HL-60 (cell line): ENCODE measurements around the gene SUSD4.

Experiments used
- DNase-seq, 2 experiments: peaks; one replicate each; pipeline ENCODE4 v3.0.0-alpha.2; 2010 to 2020; ENCODE audit warnings: low read depth in 1 of 2, low spot score in 1 of 2
- H3K27ac ChIP-seq: fragments of 250-450 bp; sonication (Bioruptor Pico); replicated peaks from 2 replicates; pipeline ENCODE4 v1.5.1; 2020; ENCODE audit warnings: mild to moderate bottlenecking, moderate library complexity
- H3K27me3 ChIP-seq: fragments of 250-450 bp; sonication (Bioruptor Pico); 2 replicates; pipeline ENCODE4 v1.5.1; 2021; ENCODE audit warnings: mild to moderate bottlenecking, moderate library complexity; ENCODE audit not compliant: insufficient read depth, poor library complexity, severe bottlenecking
- H3K4me3 ChIP-seq: replicated peaks from 2 replicates; pipeline ENCODE4 v1.5.1; 2011; ENCODE audit warnings: mild to moderate bottlenecking, control low read depth, low read length; ENCODE audit not compliant: insufficient read depth
- CTCF ChIP-seq: IDR thresholded peaks from one replicate; pipeline ENCODE4 v1.5.1; 2011; ENCODE audit warnings: low read length, control low read depth, inconsistent platforms; ENCODE audit not compliant: insufficient read depth
- GABPA ChIP-seq: IDR thresholded peaks from 2 replicates; pipeline ENCODE4 v1.6.1; 2012; ENCODE audit warnings: low read depth
- POLR2AphosphoS5 ChIP-seq: IDR thresholded peaks from 2 replicates; pipeline ENCODE4 v1.6.1; 2012; ENCODE audit warnings: low read depth
- REST ChIP-seq: IDR thresholded peaks from 2 replicates; pipeline ENCODE4 v1.6.1; 2012; ENCODE audit warnings: low read depth; ENCODE audit not compliant: insufficient replicate concordance
- SPI1 ChIP-seq: IDR thresholded peaks from 2 replicates; pipeline ENCODE4 v1.6.1; 2012; ENCODE audit warnings: low read depth, mild to moderate bottlenecking, borderline replicate concordance

Gene SUSD4

GRCh38 chr1:223344491-223344890, 19.5 kb downstream of the SUSD4 start:
- no peak overlapping the region for H3K27ac ChIP-seq
- H3K4me3 ChIP-seq, result no peak overlapping the region
- TF ChIP-seq GABPA (no peak), REST (no peak), SPI1 (no peak), CTCF (no peak), POLR2AphosphoS5 (no peak)
- no peak for DNase-seq
- no peaks in the 10 kb centered on the region for H3K27me3 ChIP-seq

GRCh38 chr1:223343692-223344091, 20.3 kb downstream of the SUSD4 start:
- H3K4me3 ChIP-seq, result no peak overlapping the region
- H3K27ac ChIP-seq, result no peak overlapping the region
- no peak for DNase-seq

GRCh38 chr1:223341121-223341520, 22.9 kb downstream of the SUSD4 start:
- Histone ChIP-seq H3K4me3 (no peak overlapping the region), H3K27me3 (no peaks in the 10 kb centered on the region), H3K27ac (no peak overlapping the region)
- DNase-seq, result no peak
- TF ChIP-seq GABPA (no peak), REST (no peak), SPI1 (no peak), CTCF (no peak), POLR2AphosphoS5 (no peak)

More at GRCh38 chr1:223343692-223344091, 20.3 kb downstream of the SUSD4 start:
- no peaks in the 10 kb centered on the region for H3K27me3 ChIP-seq
- no peak for TF ChIP-seq REST
- TF ChIP-seq SPI1, result no peak
- no peak for TF ChIP-seq POLR2AphosphoS5
- TF ChIP-seq CTCF, result no peak
